HepG2 (cell line): Measurements from ENCODE around the gene CSNK1D. TPM values are rescaled to one million over a fixed set of nuclear protein-coding genes. Genes with fewer than 3 reads are reported as not detected.

Experiments used
- AGO1 ChIP-seq: fragments of 200-400 bp; formaldehyde crosslinking; IDR thresholded peaks from 2 replicates; pipeline ENCODE4 v1.6.1; 2017; ENCODE audit warnings: mild to moderate bottlenecking, low read depth, low read length, moderate library complexity; ENCODE audit not compliant: poor library complexity, severe bottlenecking
- CBX1 ChIP-seq: IDR thresholded peaks from one replicate; pipeline ENCODE4 v1.6.1; 2016; ENCODE audit warnings: antibody characterized with exemption, low read depth
- FOXP1 ChIP-seq, 2 experiments: fragments of 450-650 bp in 1 of 2; IDR thresholded peaks; 2 replicates each; pipeline ENCODE4 v1.6.1; 2017 to 2018; ENCODE audit warnings: antibody characterized with exemption in 1 of 2
- GPN1 ChIP-seq: sonication (generic); formaldehyde crosslinking; IDR thresholded peaks from 2 replicates; pipeline ENCODE4 v1.5.1; 2020; ENCODE audit warnings: missing genetic modification reagents, borderline replicate concordance
- JUN ChIP-seq: sonication (generic); formaldehyde crosslinking; IDR thresholded peaks from 2 replicates; pipeline ENCODE4 v1.4.0; 2020; ENCODE audit warnings: mild to moderate bottlenecking, missing genetic modification reagents
- KLF12 ChIP-seq: sonication (generic); formaldehyde crosslinking; IDR thresholded peaks from 2 replicates; pipeline ENCODE4 v1.4.0; 2020; ENCODE audit warnings: missing genetic modification reagents, borderline replicate concordance
- NFATC3 ChIP-seq: sonication (generic); formaldehyde crosslinking; IDR thresholded peaks from 2 replicates; pipeline ENCODE4 v1.5.1; 2020; ENCODE audit warnings: mild to moderate bottlenecking, missing genetic modification reagents
- NRL ChIP-seq: sonication (generic); formaldehyde crosslinking; IDR thresholded peaks from 2 replicates; pipeline ENCODE4 v1.5.0; 2020; ENCODE audit warnings: missing genetic modification reagents, mild to moderate bottlenecking, moderate library complexity, borderline replicate concordance
- SKI ChIP-seq: fragments of 450-650 bp; IDR thresholded peaks from one replicate; pipeline ENCODE4 v1.6.1; 2018; ENCODE audit warnings: mild to moderate bottlenecking; ENCODE audit not compliant: partially characterized antibody
- SMARCE1 ChIP-seq: fragments of 450-650 bp; IDR thresholded peaks from 2 replicates; pipeline ENCODE4 v1.6.1; 2017; ENCODE audit warnings: borderline replicate concordance
- TBP ChIP-seq: sonication (generic); formaldehyde crosslinking; IDR thresholded peaks from 2 replicates; pipeline ENCODE4 v1.5.0; 2020; ENCODE audit warnings: missing genetic modification reagents
- ZNF3 ChIP-seq: IDR thresholded peaks from 2 replicates; pipeline ENCODE4 v1.7.0; 2017; ENCODE audit warnings: inconsistent platforms
- ZNF326 ChIP-seq: sonication (generic); formaldehyde crosslinking; IDR thresholded peaks from 2 replicates; pipeline ENCODE4 v1.4.0; 2020; ENCODE audit warnings: missing genetic modification reagents, borderline replicate concordance
- ZNF329 ChIP-seq: sonication (generic); formaldehyde crosslinking; IDR thresholded peaks from 2 replicates; pipeline ENCODE4 v1.9.0; 2021; ENCODE audit warnings: low read depth, mild to moderate bottlenecking, missing genetic modification reagents
- ZNF546 ChIP-seq: sonication (generic); formaldehyde crosslinking; conservative IDR thresholded peaks from 2 replicates; pipeline ENCODE4 v1.8.1; 2023; ENCODE audit warnings: mild to moderate bottlenecking, missing genetic modification reagents
- ZNF577 ChIP-seq: sonication (generic); formaldehyde crosslinking; IDR thresholded peaks from 2 replicates; pipeline ENCODE4 v1.4.0; 2020; ENCODE audit warnings: mild to moderate bottlenecking, low read depth, missing genetic modification reagents, borderline replicate concordance
- polyA plus RNA-seq, 8 experiments: library from polyadenylated mRNA; depleted of rRNA in 3 of 8; stranded (reverse) in 7 of 8; unstranded in 1 of 8; fragments of >200 nt; fragmentation: Illumina TruSeq in 4 of 8; extraction: Trizol in 4 of 8; gene quantifications; 2 replicates each; pipeline versions ENCODE4 v1.2.1 to v1.2.3, GENCODE V29; 2011 to 2016; ENCODE audit warnings: low read depth in 4 of 8, missing spikeins in 1 of 8, mixed read lengths in 1 of 8; ENCODE audit not compliant: insufficient read depth in 1 of 8
- total RNA-seq, 5 experiments: library from RNA; depleted of rRNA; stranded (reverse); fragments of >200 nt; fragmentation: Illumina TruSeq; extraction: Trizol; gene quantifications; 2 replicates each; pipeline ENCODE4 v1.2.3, GENCODE V29; 2016; ENCODE audit warnings: low read depth in 1 of 5
- TF ChIP-seq, protein P1 (sequence below): fragments of 450-650 bp; IDR thresholded peaks from 2 replicates; pipeline ENCODE4 v1.6.1; 2017; ENCODE audit warnings: mild to moderate bottlenecking
- TF ChIP-seq, protein P2 (sequence below): fragments of 450-650 bp; IDR thresholded peaks from 2 replicates; pipeline ENCODE4 v1.6.1; 2016
- TF ChIP-seq, protein P3 (sequence below), 2 experiments: fragments of 450-650 bp in 1 of 2; sonication (generic) in 1 of 2; formaldehyde crosslinking; IDR thresholded peaks; 2 replicates each; pipeline versions ENCODE4 v1.5.0 to v1.8.0; 2020 to 2022; ENCODE audit warnings: mild to moderate bottlenecking in 1 of 2, missing genetic modification reagents in 1 of 2
- TF ChIP-seq, protein P4 (sequence below): sonication (generic); formaldehyde crosslinking; IDR thresholded peaks from 2 replicates; pipeline ENCODE4 v1.4.0; 2020; ENCODE audit warnings: missing genetic modification reagents, mild to moderate bottlenecking, borderline replicate concordance
- TF ChIP-seq, protein P5 (sequence below): sonication (generic); formaldehyde crosslinking; IDR thresholded peaks from 2 replicates; pipeline ENCODE4 v1.4.0; 2020; ENCODE audit warnings: mild to moderate bottlenecking, missing genetic modification reagents

Gene CSNK1D
- total and polyA plus RNA-seq, 2 of the 13 experiments (the other 11 are each of a cell fraction or from before 2014, with no cell fraction given): 31.5 to 128 TPM

DNA sequence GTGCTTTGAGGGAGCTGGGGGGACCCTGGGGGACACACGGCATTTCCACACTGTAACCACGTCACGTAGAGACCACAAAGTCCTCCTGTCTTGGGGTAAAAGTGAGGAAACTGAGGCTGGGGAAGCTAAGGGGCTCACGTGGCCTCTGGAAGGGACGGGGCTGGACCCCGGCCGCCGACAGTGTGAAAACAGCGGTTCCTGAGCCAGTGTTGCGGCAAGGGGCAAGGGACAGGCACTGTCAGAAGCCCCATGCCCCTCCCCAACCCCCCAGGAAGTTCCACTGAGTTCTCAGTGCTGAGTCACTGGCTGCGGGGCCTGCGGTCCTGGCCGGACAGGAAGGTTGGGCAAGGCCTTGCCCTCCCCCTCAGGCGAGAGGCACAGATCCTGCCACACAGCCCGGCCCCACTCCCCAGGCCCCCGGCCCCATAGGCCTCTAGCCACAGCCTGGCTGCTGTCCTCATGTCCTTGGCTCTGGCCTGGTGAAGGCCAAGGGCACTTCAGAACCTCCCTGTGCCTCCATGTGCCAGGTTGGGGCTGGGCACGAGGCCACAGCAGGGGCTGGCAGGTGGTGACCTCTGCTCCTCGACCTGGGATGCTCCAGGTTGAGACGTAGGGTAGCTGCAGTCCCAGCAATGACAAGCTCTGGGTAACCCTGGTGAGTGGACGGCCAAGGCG is 55.8 kb downstream of the CSNK1D start (continued):
- TF ChIP-seq, protein P1, sequence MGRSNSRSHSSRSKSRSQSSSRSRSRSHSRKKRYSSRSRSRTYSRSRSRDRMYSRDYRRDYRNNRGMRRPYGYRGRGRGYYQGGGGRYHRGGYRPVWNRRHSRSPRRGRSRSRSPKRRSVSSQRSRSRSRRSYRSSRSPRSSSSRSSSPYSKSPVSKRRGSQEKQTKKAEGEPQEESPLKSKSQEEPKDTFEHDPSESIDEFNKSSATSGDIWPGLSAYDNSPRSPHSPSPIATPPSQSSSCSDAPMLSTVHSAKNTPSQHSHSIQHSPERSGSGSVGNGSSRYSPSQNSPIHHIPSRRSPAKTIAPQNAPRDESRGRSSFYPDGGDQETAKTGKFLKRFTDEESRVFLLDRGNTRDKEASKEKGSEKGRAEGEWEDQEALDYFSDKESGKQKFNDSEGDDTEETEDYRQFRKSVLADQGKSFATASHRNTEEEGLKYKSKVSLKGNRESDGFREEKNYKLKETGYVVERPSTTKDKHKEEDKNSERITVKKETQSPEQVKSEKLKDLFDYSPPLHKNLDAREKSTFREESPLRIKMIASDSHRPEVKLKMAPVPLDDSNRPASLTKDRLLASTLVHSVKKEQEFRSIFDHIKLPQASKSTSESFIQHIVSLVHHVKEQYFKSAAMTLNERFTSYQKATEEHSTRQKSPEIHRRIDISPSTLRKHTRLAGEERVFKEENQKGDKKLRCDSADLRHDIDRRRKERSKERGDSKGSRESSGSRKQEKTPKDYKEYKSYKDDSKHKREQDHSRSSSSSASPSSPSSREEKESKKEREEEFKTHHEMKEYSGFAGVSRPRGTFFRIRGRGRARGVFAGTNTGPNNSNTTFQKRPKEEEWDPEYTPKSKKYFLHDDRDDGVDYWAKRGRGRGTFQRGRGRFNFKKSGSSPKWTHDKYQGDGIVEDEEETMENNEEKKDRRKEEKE: no peak
- TF ChIP-seq JUN (CRISPR knock-in tag) (no peak), GPN1 (peak; percentile 83; the same call in 1 of the 2 replicates), NFATC3 (no peak), FOXP1 (IDR thresholded peaks at IDR 0.05) (no peak), FOXP1 (CRISPR knock-in tag; IDR thresholded peaks at IDR 0.05) (no peak), ZNF546 (CRISPR knock-in tag) (no peak), AGO1 (no peak), ZNF577 (CRISPR knock-in tag) (no peak), CBX1 (no peak), SMARCE1 (no peak), ZNF3 (0 out of 2 replicates have a peak, but pooled peaks have one; percentile 63), SKI (no peak), ZNF326 (no peak), TBP (CRISPR knock-in tag) (no peak), ZNF329 (CRISPR knock-in tag) (peak; percentile 77; the same call in 1 of the 2 replicates), KLF12 (no peak; the same call in 1 of the 2 replicates), NRL (CRISPR knock-in tag) (peak; percentile 56; the same call in 1 of the 2 replicates)
- TF ChIP-seq, protein P2, sequence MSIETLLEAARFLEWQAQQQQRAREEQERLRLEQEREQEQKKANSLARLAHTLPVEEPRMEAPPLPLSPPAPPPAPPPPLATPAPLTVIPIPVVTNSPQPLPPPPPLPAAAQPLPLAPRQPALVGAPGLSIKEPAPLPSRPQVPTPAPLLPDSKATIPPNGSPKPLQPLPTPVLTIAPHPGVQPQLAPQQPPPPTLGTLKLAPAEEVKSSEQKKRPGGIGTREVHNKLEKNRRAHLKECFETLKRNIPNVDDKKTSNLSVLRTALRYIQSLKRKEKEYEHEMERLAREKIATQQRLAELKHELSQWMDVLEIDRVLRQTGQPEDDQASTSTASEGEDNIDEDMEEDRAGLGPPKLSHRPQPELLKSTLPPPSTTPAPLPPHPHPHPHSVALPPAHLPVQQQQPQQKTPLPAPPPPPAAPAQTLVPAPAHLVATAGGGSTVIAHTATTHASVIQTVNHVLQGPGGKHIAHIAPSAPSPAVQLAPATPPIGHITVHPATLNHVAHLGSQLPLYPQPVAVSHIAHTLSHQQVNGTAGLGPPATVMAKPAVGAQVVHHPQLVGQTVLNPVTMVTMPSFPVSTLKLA: no peak
- TF ChIP-seq, protein P3, sequence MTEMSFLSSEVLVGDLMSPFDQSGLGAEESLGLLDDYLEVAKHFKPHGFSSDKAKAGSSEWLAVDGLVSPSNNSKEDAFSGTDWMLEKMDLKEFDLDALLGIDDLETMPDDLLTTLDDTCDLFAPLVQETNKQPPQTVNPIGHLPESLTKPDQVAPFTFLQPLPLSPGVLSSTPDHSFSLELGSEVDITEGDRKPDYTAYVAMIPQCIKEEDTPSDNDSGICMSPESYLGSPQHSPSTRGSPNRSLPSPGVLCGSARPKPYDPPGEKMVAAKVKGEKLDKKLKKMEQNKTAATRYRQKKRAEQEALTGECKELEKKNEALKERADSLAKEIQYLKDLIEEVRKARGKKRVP (CRISPR knock-in tag; IDR thresholded peaks at IDR 0.05): peak in 1 of 2 experiments; percentile 60; a peak in 2 of 4 replicates
- TF ChIP-seq, protein P4, sequence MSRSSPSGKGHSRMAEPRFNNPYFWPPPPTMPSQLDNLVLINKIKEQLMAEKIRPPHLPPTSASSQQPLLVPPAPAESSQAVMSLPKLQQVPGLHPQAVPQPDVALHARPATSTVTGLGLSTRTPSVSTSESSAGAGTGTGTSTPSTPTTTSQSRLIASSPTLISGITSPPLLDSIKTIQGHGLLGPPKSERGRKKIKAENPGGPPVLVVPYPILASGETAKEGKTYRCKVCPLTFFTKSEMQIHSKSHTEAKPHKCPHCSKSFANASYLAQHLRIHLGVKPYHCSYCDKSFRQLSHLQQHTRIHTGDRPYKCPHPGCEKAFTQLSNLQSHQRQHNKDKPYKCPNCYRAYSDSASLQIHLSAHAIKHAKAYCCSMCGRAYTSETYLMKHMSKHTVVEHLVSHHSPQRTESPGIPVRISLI (CRISPR knock-in tag): no peak; the same call in 1 of the 2 replicates
- TF ChIP-seq, protein P5, sequence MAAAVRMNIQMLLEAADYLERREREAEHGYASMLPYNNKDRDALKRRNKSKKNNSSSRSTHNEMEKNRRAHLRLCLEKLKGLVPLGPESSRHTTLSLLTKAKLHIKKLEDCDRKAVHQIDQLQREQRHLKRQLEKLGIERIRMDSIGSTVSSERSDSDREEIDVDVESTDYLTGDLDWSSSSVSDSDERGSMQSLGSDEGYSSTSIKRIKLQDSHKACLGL (CRISPR knock-in tag): peak; percentile 64; the same call in 1 of the 2 replicates
